ENCODE results near the gene KNDC1.
"Not testable (repeated sequence)": the region's sequence is repeated elsewhere in the genome, so short reads cannot be mapped to it uniquely, and the experiment has no call there.

Gene KNDC1

GRCh38 chr10:133162178-133162909, 2.3 kb downstream of the KNDC1 start:
- no peak for DNase-seq

GRCh38 chr10:133162910-133163856, 3.2 kb downstream of the KNDC1 start:
- no peak for DNase-seq

GRCh38 chr10:133163889-133164815, 4.1 kb downstream of the KNDC1 start:
- DNase-seq, result no peak

GRCh38 chr10:133164816-133165555, 5.0 kb downstream of the KNDC1 start:
- no peak for DNase-seq

- DNase-seq, result no peak
These were observed 5.8 kb downstream of the KNDC1 start for GRCh38 chr10:133165556-133166503.

- no peak for DNase-seq
These were observed 6.4 kb downstream of the KNDC1 start for GRCh38 chr10:133166504-133166827.

GRCh38 chr10:133166828-133167692, 7.0 kb downstream of the KNDC1 start:
- DNase-seq, result no peak

GRCh38 chr10:133167693-133168616, 7.9 kb downstream of the KNDC1 start:
- no peak for DNase-seq

- DNase-seq, result no peak
These were observed 8.6 kb downstream of the KNDC1 start for GRCh38 chr10:133168617-133169031.

GRCh38 chr10:133169173-133169947, 9.3 kb downstream of the KNDC1 start:
- DNase-seq, result no peak

GRCh38 chr10:133170092-133170491, 10.1 kb downstream of the KNDC1 start:
- no peak for DNase-seq

- no peak for DNase-seq
These were observed 14.0 kb downstream of the KNDC1 start for GRCh38 chr10:133173860-133174640.

GRCh38 chr10:133174689-133175263, 14.8 kb downstream of the KNDC1 start:
- DNase-seq, result no peak

- DNase-seq, result not testable (repeated sequence)
These were observed 15.6 kb downstream of the KNDC1 start for GRCh38 chr10:133175624-133176023.

GRCh38 chr10:133176546-133176945, 16.5 kb downstream of the KNDC1 start:
- no peak for DNase-seq

GRCh38 chr10:133177380-133178157, 17.6 kb downstream of the KNDC1 start:
- no peak for DNase-seq

Measured in activated effector memory CD4-positive, alpha-beta T cell treated with Interleukin-2 at 50 U/mL for 16 hours (primary cell).